Stimulated activated CD8-positive, alpha-beta memory T cell treated with anti-CD3 and anti-CD28 coated beads, Interleukin-4, amount 100 ng/mL, for 1 hour (primary cell): ENCODE measurements around the gene TMEM170A.
"Not testable (repeated sequence)": the region's sequence is repeated elsewhere in the genome, so short reads cannot be mapped to it uniquely, and the experiment has no call there.

Experiments
- DNase-seq, 2 donors: peaks; one replicate each; pipeline ENCODE4 v3.0.0-alpha.2; 2020; ENCODE audit warnings: low read depth in 2 of 2, low spot score in 1 of 2

Gene TMEM170A

DNA sequence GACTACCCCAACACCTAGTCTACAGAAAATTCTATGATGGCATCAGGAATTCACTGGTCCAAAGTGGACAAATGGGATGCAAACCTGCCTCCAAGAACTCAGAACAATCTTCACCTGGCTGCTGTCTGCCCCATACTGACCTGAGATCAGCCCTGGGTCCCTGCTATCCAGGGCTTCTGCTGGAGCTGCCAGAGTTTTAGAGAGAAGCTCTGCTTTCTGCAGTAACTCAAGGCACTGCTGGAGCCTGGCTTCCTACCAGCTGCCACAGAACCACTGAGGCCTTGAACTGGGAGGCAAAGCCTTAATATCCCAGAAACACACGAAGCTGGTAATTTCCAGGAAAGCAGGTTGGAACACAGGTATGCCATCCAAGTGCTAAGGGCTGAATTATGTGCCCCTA, 7.5 kb downstream of the TMEM170A start:
- DNase-seq = no peak

DNA sequence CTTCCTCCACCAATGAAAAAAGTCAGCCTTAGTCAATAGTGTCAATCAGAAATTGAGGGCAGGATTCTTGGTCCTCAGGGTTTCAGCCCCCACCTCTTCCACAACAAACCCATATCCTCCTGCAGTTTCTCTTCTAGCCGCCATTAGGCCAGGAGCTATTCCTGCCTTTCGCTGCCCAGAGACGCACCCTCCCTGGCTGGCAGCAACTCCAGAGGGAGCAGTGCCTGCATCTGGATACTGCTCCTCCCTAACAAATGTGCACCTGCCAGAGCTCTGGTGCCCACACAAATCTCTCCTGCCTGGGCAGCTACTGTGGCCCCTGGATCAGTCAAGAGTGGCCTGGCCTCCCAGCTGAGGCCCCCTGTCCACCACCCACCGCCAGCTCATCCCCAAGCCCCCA, 8.0 kb downstream of the TMEM170A start:
- DNase-seq = not testable (repeated sequence)

DNA sequence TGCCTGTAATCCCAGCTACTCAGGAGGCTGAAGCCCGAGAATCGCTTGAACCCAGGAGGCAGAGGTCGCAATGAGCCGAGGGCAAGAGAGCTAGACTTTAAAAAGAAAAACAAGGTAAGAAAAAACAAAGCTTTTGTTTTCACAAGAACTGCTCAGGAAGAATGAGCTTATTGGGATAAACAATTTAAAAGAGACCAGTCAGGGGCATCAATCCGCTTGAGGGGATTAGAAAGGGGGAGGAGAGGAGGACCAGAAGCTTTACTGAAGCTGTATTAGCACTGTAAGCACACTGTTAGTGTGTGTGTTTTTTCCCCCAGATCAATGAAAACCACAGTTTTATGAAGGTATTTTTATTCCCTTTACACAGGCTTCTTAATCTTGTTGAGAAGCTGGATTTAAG, 8.8 kb downstream of the TMEM170A start:
- DNase-seq = no peak

- DNase-seq = no peak
These were observed 11.9 kb downstream of the TMEM170A start for GRCh38 chr16:75452464-75453190.

GRCh38 chr16:75446416-75446815, 18.1 kb downstream of the TMEM170A start:
- DNase-seq = no peak

DNA sequence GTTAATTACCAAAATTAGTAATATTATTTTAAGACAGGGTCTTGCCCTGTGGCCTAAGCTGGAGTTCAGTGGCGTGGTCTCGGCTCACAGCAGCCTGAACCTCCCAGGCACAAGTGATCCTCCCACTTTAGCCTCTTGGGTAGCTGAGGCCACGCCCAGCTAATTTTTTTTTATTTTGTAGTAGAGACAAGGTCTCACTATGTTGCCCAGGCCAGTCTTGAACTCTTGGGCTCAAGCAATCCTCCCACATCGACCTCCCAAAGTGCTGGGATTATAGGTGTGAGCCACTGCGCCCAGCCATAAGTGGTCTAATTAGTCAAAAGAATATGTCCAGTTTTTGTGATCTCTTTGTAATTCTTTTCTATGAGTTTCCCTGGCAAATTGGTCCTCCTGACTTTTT, 19.2 kb downstream of the TMEM170A start:
- DNase-seq = no peak

DNA sequence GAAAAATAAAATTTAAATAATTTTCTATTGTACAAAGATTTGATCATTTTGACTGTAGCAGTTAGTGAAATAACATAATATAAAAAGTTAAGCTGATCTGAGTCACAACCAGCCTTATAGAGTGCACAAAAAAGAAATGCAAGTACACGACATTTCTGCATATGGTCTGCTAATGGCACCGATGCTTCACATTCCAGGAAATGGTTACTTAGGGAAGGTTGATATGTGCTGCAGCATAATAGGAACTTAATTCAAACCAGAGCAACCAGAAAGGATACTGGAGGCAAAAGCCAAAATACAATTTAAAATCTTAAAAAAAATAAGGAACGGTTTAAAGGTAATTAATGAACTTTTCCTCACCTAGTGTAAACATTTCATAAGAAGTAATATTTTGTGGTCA, 21.2 kb downstream of the TMEM170A start:
- DNase-seq = no peak

GRCh38 chr16:75433732-75434413, 30.6 kb downstream of the TMEM170A start:
- DNase-seq = peak in 1 of 2 donors; percentile 46

DNA sequence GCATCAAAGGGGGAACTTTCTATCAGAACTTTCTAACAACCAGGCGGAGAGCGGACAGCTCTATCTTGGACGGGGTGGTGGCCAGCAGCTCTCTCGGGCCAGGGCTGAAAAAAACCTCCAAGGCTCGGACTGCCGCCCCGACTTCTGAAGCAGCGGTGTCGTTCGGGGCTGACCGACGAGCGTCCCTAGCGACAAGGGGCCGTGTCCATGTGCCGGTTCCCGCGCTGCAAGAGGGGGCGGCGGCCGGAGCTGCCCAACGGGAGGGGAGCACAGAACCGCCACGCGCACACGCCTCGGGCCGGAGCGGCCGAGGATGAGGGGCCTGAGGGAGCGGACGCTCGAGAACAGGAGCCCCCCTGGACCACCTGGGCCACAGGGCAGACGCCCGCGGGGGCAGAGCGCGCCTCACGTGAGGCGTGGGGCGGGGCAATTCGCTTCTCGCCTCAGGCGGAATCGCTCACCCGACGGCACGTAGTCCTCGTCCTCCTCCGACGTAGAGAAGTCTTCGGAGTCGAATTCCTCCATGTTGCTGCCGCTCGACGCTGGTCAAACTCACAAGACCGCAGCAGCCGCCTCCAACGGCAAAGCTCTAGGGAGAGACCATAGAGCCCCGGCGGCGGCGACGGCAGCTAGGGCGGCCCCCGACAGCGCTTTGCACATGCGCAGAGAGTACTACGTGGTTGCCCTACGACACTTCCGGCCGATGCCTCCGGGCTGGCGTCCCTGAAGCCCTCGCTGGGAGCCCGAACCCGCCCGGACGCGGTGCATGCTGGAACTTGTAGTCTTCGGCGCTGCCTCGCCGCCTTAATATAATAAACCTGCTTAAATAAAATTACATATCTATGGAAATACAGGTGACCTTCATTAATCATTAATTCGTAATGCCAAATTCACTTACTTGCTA, 31.4 kb downstream of the TMEM170A start, which contains the start of gene CFDP1:
Gene CFDP1 (minus strand): TSS at position 676 of the 904 bp plus-strand sequence. CDS start 151 bp downstream, at position 525.
- DNase-seq = peak; percentile 92 to 94

GRCh38 chr16:75429621-75430403, 34.7 kb downstream of the TMEM170A start:
- no peak for DNase-seq

GRCh38 chr16:75426524-75426923, 38.0 kb downstream of the TMEM170A start:
- not testable (repeated sequence) for DNase-seq

- not testable (repeated sequence) for DNase-seq
These were observed 40.3 kb downstream of the TMEM170A start for GRCh38 chr16:75424105-75424762.

GRCh38 chr16:75423723-75424104, 40.8 kb downstream of the TMEM170A start:
- DNase-seq = no peak

DNA sequence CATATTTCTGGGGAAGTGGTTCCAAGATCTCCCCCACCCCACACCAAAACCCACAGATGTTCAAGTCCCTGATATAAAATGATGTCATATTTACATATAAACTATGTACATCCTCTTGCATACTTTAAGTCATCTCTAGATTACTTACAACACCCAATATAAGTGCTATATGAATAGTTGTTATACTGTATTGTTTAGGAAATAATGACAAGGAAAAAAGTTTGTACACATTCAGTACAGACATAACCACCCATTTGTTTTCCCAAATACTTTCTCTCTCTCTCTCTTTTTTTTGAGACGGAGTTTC, 42.7 kb downstream of the TMEM170A start:
- no peak for DNase-seq

GRCh38 chr16:75420987-75421819, 43.3 kb downstream of the TMEM170A start:
- DNase-seq = no peak

DNA sequence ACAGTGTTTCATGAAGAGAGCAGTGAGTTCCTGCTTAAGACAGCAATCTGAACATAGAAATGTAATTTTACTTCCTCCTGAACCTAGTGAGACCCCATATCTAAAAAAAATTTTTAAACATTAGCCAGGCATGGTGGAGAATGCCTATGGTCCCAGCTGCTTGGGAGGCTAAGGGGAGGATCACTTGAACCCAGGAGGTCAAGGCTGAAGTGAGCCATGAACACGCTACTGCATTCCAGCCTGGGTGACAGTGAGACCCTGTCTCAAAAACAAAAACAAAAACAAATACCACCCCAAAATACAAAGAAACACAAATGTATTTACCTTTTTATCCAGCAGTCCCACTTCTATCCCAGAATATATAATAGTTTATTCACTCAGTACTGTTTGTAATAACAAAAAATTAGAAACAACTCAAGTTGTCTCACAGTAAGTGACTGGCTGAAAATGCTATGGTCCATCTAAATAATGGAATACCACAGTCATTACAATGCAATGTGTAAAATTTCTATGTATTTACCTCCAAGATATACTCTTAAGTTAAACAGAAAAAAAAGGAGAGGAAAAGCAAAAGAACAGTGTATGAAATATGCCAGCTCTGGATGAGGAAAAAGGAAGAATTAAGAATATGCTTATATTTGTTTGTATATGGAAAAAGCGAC, 47.5 kb downstream of the TMEM170A start:
- no peak for DNase-seq

- DNase-seq = no peak
These were observed 49.2 kb downstream of the TMEM170A start for GRCh38 chr16:75415169-75415905.

DNA sequence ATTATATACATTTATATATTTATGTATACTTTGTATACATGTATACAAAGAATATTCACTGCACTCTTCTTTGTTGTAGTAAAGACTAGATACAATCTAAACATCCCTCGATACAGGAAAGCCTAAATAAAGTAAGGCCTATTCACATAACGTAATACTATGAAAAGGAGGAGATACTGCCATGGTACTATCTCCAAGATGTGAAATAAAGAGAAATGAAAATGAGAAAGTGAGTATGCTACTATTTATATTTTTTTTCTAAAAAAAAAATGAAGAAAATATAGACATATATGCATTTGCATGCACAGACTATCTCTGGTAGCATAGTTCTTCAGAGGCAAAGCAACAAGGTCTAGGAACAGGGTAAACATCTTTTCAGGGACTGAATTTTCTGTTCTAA, 50.5 kb downstream of the TMEM170A start:
- no peak for DNase-seq
